Panc1 (cell line): ENCODE results near the gene CENPS. TPM values are rescaled to one million over a fixed set of nuclear protein-coding genes. Genes with fewer than 3 reads are reported as not detected.
A peak's percentile ranks its signal among the peaks of the same experiment; 100 is the strongest.

Source experiments
- ATAC-seq: fragments of 200-7000 bp; cut with Tn5 transposase; 2 replicates; pipeline ENCODE4 v1.9.1; 2020; ENCODE audit warnings: mild to moderate bottlenecking, moderate library complexity
- BruUV-seq: library from RNA; stranded (reverse); fragments of 400-500 nt; replicated peaks from 2 replicates; lab custom pipeline; 2021; lab: Mats Ljungman, UMichigan
- CTCF ChIA-PET: fragments of 300-600 bp; sonication (Branson Sonifier 250); formaldehyde crosslinking; loops from one replicate; lab custom pipeline; 2022; ENCODE audit warnings: antibody characterized with exemption; lab: Charles Lee
- POLR2A ChIA-PET: fragments of 300-600 bp; sonication (Branson Sonifier 250); formaldehyde crosslinking; loops from one replicate; lab custom pipeline; 2022; ENCODE audit warnings: antibody characterized with exemption; lab: Charles Lee
- DNase-seq: peaks from one replicate; pipeline ENCODE4 v3.0.0-alpha.2; 2010; ENCODE audit warnings: low read depth, low spot score
- H3K27ac ChIP-seq: 2 replicates; pipeline ENCODE4 v1.5.1; 2011; ENCODE audit warnings: mild to moderate bottlenecking, low read length, inconsistent platforms
- H3K27me3 ChIP-seq: fragments of 200-500 bp; sonication (Bioruptor generic); 2 replicates; pipeline ENCODE4 v1.6.0; 2014; ENCODE audit warnings: low read length, inconsistent platforms; ENCODE audit not compliant: control insufficient read depth, insufficient read depth
- H3K36me3 ChIP-seq: fragments of 200-500 bp; sonication (Bioruptor generic); 2 replicates; pipeline ENCODE4 v1.5.1; 2014; ENCODE audit warnings: inconsistent platforms, mild to moderate bottlenecking, low read length, moderate library complexity; ENCODE audit not compliant: control insufficient read depth, insufficient read depth
- H3K4me1 ChIP-seq: 2 replicates; pipeline ENCODE4 v1.5.1; 2011; ENCODE audit warnings: inconsistent platforms, mild to moderate bottlenecking, low read length, moderate library complexity; ENCODE audit not compliant: control insufficient read depth, insufficient read depth
- H3K4me3 ChIP-seq, 2 experiments: 2 replicates each; pipeline ENCODE4 v1.5.1; 2011 to 2012; ENCODE audit warnings: low read depth in 2 of 2, low read length in 2 of 2, mild to moderate bottlenecking in 2 of 2, inconsistent platforms in 1 of 2, moderate library complexity in 1 of 2
- H3K9me3 ChIP-seq: fragments of 200-500 bp; sonication (Bioruptor generic); 2 replicates; pipeline ENCODE4 v1.5.1; 2014; ENCODE audit warnings: low read depth, mild to moderate bottlenecking, inconsistent platforms, low read length, moderate library complexity; ENCODE audit not compliant: control insufficient read depth, insufficient read depth
- POLR2AphosphoS5 ChIP-seq: IDR thresholded peaks from 2 replicates; pipeline ENCODE4 v1.6.1; 2012; ENCODE audit warnings: mild to moderate bottlenecking, low read depth, low read length, moderate library complexity
- SIN3A ChIP-seq: IDR thresholded peaks from 2 replicates; pipeline ENCODE4 v1.6.1; 2012; ENCODE audit warnings: low read depth, mild to moderate bottlenecking, low read length, moderate library complexity, borderline replicate concordance; ENCODE audit not compliant: insufficient read depth
- TCF7L2 ChIP-seq: IDR thresholded peaks from 2 replicates; pipeline ENCODE4 v1.6.1; 2011; ENCODE audit warnings: mild to moderate bottlenecking, low read depth, low read length, inconsistent platforms
- in situ Hi-C: cut with HindIII; loops from 2 replicates; pipeline ENCODE4 v1.10.0; 2016; ENCODE audit warnings: low sequenced_read_pairs, low pct_unique_long_range_greater_than_20kb
- intact Hi-C: fragments of 100-400 bp; cut with micrococcal nuclease; formaldehyde crosslinking; loops from one replicate; pipeline ENCODE4 v1.10.0; 2022; ENCODE audit not compliant: unreplicated experiment
- total RNA-seq: library from RNA; stranded (reverse); gene quantifications from one replicate; pipeline ENCODE4 v1.2.1, GENCODE V29; 2021; ENCODE audit not compliant: unreplicated experiment
- TF ChIP-seq, protein P1 (sequence below): fragments of 450-650 bp; IDR thresholded peaks from 2 replicates; pipeline ENCODE4 v1.5.1; 2017; ENCODE audit warnings: mild to moderate bottlenecking
- TF ChIP-seq, protein P2 (sequence below), 2 experiments: IDR thresholded peaks; 2 replicates each; pipeline ENCODE4 v1.6.1; 2011 to 2012; ENCODE audit warnings: low read depth in 2 of 2, control low read depth in 1 of 2, low read length in 1 of 2, mild to moderate bottlenecking in 1 of 2, moderate library complexity in 1 of 2; ENCODE audit not compliant: insufficient read depth in 1 of 2

Gene CENPS
- total RNA-seq, 1 experiment from 2014 or later = 40.8 TPM

DNA sequence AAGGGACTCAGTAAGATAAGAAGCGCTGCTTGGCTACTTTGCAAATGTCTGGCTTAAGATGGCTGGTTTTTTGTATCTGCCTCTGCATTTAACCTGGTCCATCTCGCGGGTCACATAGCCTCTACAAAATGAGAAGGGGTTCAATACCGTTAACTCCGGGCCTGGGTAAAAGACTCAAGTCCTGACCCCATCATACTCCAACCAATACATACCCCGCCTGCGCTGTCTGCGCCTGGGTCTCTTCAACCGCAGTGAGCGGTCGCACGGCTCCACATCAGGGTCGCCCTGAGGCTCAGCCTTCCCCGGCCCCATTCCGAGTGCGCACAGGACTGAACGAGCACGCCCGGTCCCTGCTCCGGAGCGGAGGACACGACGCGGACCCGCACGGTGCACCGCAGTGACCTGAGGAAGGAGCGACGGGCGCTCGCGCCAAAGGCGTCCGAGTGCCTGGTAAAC lies 31.9 kb upstream of the CENPS start:
- Histone ChIP-seq H3K4me3 (peak overlapping the region; percentile 68 to 83), H3K4me1 (0 out of 2 replicates have a peak, but pooled peaks cover 5% of the 10 kb centered on the region), H3K27me3 (no peaks in the 10 kb centered on the region), H3K36me3 (no peaks in the 10 kb centered on the region), H3K9me3 (peaks cover 3% of the 10 kb centered on the region; the same call in 1 of the 2 replicates), H3K27ac (peak overlapping the region; percentile 66)
- CTCF ChIA-PET = interaction anchor here (1.1 kb wide), 1 partner anchor 21 kb away, joined by 3 read pairs; no protein-coding TSS in a partner anchor
- ATAC-seq (no peak; the same call in 1 of the 2 replicates), DNase-seq (no peak)
- in situ Hi-C loops (no loop called here), intact Hi-C loops (no loop called here)
- POLR2A ChIA-PET = interaction anchor here (1.0 kb wide), 1 partner anchor 10 kb away, joined by 3 read pairs; no protein-coding TSS in a partner anchor
- TF ChIP-seq, protein P1, sequence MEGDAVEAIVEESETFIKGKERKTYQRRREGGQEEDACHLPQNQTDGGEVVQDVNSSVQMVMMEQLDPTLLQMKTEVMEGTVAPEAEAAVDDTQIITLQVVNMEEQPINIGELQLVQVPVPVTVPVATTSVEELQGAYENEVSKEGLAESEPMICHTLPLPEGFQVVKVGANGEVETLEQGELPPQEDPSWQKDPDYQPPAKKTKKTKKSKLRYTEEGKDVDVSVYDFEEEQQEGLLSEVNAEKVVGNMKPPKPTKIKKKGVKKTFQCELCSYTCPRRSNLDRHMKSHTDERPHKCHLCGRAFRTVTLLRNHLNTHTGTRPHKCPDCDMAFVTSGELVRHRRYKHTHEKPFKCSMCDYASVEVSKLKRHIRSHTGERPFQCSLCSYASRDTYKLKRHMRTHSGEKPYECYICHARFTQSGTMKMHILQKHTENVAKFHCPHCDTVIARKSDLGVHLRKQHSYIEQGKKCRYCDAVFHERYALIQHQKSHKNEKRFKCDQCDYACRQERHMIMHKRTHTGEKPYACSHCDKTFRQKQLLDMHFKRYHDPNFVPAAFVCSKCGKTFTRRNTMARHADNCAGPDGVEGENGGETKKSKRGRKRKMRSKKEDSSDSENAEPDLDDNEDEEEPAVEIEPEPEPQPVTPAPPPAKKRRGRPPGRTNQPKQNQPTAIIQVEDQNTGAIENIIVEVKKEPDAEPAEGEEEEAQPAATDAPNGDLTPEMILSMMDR = no peak
- TF ChIP-seq, protein P2, sequence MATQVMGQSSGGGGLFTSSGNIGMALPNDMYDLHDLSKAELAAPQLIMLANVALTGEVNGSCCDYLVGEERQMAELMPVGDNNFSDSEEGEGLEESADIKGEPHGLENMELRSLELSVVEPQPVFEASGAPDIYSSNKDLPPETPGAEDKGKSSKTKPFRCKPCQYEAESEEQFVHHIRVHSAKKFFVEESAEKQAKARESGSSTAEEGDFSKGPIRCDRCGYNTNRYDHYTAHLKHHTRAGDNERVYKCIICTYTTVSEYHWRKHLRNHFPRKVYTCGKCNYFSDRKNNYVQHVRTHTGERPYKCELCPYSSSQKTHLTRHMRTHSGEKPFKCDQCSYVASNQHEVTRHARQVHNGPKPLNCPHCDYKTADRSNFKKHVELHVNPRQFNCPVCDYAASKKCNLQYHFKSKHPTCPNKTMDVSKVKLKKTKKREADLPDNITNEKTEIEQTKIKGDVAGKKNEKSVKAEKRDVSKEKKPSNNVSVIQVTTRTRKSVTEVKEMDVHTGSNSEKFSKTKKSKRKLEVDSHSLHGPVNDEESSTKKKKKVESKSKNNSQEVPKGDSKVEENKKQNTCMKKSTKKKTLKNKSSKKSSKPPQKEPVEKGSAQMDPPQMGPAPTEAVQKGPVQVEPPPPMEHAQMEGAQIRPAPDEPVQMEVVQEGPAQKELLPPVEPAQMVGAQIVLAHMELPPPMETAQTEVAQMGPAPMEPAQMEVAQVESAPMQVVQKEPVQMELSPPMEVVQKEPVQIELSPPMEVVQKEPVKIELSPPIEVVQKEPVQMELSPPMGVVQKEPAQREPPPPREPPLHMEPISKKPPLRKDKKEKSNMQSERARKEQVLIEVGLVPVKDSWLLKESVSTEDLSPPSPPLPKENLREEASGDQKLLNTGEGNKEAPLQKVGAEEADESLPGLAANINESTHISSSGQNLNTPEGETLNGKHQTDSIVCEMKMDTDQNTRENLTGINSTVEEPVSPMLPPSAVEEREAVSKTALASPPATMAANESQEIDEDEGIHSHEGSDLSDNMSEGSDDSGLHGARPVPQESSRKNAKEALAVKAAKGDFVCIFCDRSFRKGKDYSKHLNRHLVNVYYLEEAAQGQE (IDR thresholded peaks at IDR 0.05; ENCODE audit: insufficient read depth in 1 of 2, low read depth in 2 of 2, low read length in 1 of 2) = peak in 1 of 2 experiments; percentile 58; a peak in 1 of 4 replicates
- no TSS peak for BruUV-seq

DNA sequence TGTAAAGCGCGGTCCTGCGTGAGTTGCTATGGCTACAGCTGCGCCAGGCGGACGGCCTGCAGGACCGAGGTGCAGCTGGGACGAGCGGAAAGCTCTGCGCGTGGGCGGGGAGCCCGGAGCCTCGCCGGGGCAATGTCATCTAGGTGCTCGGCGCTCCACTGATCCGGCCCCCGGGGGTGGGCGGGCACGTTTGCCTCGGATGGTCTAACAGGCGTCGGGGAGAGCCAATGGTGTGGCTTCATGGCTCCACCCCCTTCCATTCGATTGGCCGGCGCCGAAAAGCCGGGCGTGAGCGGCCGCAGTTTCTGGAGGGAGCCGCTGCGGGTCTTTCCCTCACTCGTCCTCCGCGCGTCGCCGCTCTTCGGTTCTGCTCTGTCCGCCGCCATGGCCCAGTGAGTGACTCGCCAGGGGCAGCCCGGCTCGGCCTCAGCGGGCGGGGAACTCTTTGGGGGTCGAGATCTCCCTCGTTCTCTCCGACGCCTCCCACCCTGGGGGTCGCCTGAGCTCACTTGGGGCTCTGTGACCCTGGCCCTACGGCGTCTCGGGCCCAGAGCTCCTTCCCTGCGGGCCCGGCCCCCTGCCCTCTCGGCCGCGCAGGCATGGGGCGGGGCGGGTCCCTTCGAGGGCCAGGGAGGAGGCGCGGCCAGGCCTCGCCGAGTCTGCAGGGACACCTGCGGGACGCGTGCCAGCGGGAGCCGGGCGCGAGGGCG lies 31.3 kb upstream of the CENPS start, which contains the start of gene PGD:
Gene PGD (plus strand): TSS at position 331 of the 710 bp plus-strand sequence. CDS start 54 bp downstream, at position 385.
- in situ Hi-C loops (no loop called here), intact Hi-C loops (no loop called here)
- DNase-seq = peak; percentile 78

More for the DNA sequence above, 31.3 kb upstream of the CENPS start, which contains the start of gene PGD:
- POLR2A ChIA-PET = interaction anchor here (1.0 kb wide), 1 partner anchor 11 kb away, joined by 3 read pairs; no protein-coding TSS in a partner anchor
- ATAC-seq = peak; percentile 99
- H3K27ac ChIP-seq = peak within 1 kb of the TSS; percentile 74
- H3K4me1 ChIP-seq = 0 out of 2 replicates have a peak, but pooled peaks cover 5% of the 10 kb centered on the region
- CTCF ChIA-PET = interaction anchor here (1.1 kb wide), 1 partner anchor 21 kb away, joined by 3 read pairs; no protein-coding TSS in a partner anchor
- peaks cover 5% of the 10 kb centered on the region; the same call in 1 of the 2 replicates for H3K36me3 ChIP-seq
- peaks cover 3% of the 10 kb centered on the region; the same call in 1 of the 2 replicates for H3K9me3 ChIP-seq
- no peaks in the 10 kb centered on the region for H3K27me3 ChIP-seq
- TF ChIP-seq TCF7L2 = no peak
- TF ChIP-seq, protein P1 = no peak
- TF ChIP-seq POLR2AphosphoS5 = peak; percentile 77
- TF ChIP-seq, protein P2 (IDR thresholded peaks at IDR 0.05; ENCODE audit: insufficient read depth in 1 of 2, low read depth in 2 of 2, low read length in 1 of 2) = no peak
- TF ChIP-seq SIN3A = peak; percentile 87; the same call in 1 of the 2 replicates
- H3K4me3 ChIP-seq = peak within 1 kb of the TSS; percentile 68 to 83
- BruUV-seq = no TSS peak
